Measurements from ENCODE around the gene PROK1.
"Not testable (repeated sequence)": the region's sequence is repeated elsewhere in the genome, so short reads cannot be mapped to it uniquely, and the experiment has no call there.

The PROK1 gene

GRCh38 chr1:110450929-110451328 is at the start of gene PROK1:
Gene PROK1, plus strand, starts transcription at chr1:110451149. Its CDS starts 68 bp downstream, at chr1:110451217.
- no peak for DNase-seq (ENCODE audit: low read depth in 2 of 2)

GRCh38 chr1:110403805-110404204 is 47.1 kb upstream of the PROK1 start:
- DNase-seq (ENCODE audit: low read depth in 2 of 2), result no peak

- no peak for DNase-seq (ENCODE audit: low read depth in 2 of 2)
These were observed 46.5 kb upstream of the PROK1 start for GRCh38 chr1:110404401-110404800.

- not testable (repeated sequence) for DNase-seq (ENCODE audit: low read depth in 2 of 2)
These were observed 44.5 kb upstream of the PROK1 start for GRCh38 chr1:110406407-110406806.

GRCh38 chr1:110407260-110408210 is 43.4 kb upstream of the PROK1 start, which contains the start of gene LAMTOR5:
Gene LAMTOR5, minus strand, starts transcription at chr1:110407694. Its CDS starts 74 bp downstream, at chr1:110407620.
- peak; percentile 77 to 79 for DNase-seq (ENCODE audit: low read depth in 2 of 2)

- no peak for DNase-seq (ENCODE audit: low read depth in 2 of 2)
These were observed 42.5 kb upstream of the PROK1 start for GRCh38 chr1:110408488-110408887.

- no peak for DNase-seq (ENCODE audit: low read depth in 2 of 2)
These were observed 41.6 kb upstream of the PROK1 start for GRCh38 chr1:110409316-110409715.

- DNase-seq (ENCODE audit: low read depth in 2 of 2), result no peak
These were observed 39.7 kb upstream of the PROK1 start for GRCh38 chr1:110411173-110411735.

- DNase-seq (ENCODE audit: low read depth in 2 of 2), result peak; percentile 13 to 19
These were observed 38.4 kb upstream of the PROK1 start for GRCh38 chr1:110412576-110412975.

- DNase-seq (ENCODE audit: low read depth in 2 of 2), result not testable (repeated sequence)
These were observed 37.9 kb upstream of the PROK1 start for GRCh38 chr1:110413045-110413444.

GRCh38 chr1:110418729-110419128 is 32.2 kb upstream of the PROK1 start:
- DNase-seq (ENCODE audit: low read depth in 2 of 2), result no peak

GRCh38 chr1:110420023-110420662 is 30.8 kb upstream of the PROK1 start:
- no peak for DNase-seq (ENCODE audit: low read depth in 2 of 2)

- peak in 1 of 2 donors; percentile 1 for DNase-seq (ENCODE audit: low read depth in 2 of 2)
These were observed 29.8 kb upstream of the PROK1 start for GRCh38 chr1:110420874-110421793.

GRCh38 chr1:110424699-110425611 is 26.0 kb upstream of the PROK1 start:
- no peak for DNase-seq (ENCODE audit: low read depth in 2 of 2)

GRCh38 chr1:110425612-110426152 is 25.3 kb upstream of the PROK1 start:
- no peak for DNase-seq (ENCODE audit: low read depth in 2 of 2)

- no peak for DNase-seq (ENCODE audit: low read depth in 2 of 2)
These were observed 24.1 kb upstream of the PROK1 start for GRCh38 chr1:110426854-110427253.

GRCh38 chr1:110428946-110429345 is 22.0 kb upstream of the PROK1 start:
- DNase-seq (ENCODE audit: low read depth in 2 of 2), result no peak

GRCh38 chr1:110430366-110430765 is 20.6 kb upstream of the PROK1 start:
- no peak for DNase-seq (ENCODE audit: low read depth in 2 of 2)

- no peak for DNase-seq (ENCODE audit: low read depth in 2 of 2)
These were observed 20.0 kb upstream of the PROK1 start for GRCh38 chr1:110430901-110431300.

GRCh38 chr1:110433213-110433612 is 17.7 kb upstream of the PROK1 start:
- no peak for DNase-seq (ENCODE audit: low read depth in 2 of 2)

All from stimulated activated CD8-positive, alpha-beta memory T cell treated with anti-CD3 and anti-CD28 coated beads, Interleukin-15, amount 100 ng/mL, for 4 hours (primary cell).